Measurements from ENCODE around the gene NPC1L1. TPM values are rescaled to one million over a fixed set of nuclear protein-coding genes. Genes with fewer than 3 reads are reported as not detected.

The NPC1L1 gene
- total and polyA plus RNA-seq, 2 of the 13 experiments (the other 11 are each of a cell fraction or from before 2014, with no cell fraction given), result 4.8 to 14.5 TPM

- no peak for TF ChIP-seq ZFP36L2 (CRISPR knock-in tag; IDR thresholded peaks at IDR 0.05)
- TF ChIP-seq NFIB (CRISPR knock-in tag; IDR thresholded peaks at IDR 0.05; ENCODE audit: borderline replicate concordance), result no peak
- no peak for TF ChIP-seq ZBTB2 (CRISPR knock-in tag; IDR thresholded peaks at IDR 0.05; ENCODE audit: low read depth)
- TF ChIP-seq ZNF136 (CRISPR knock-in tag; IDR thresholded peaks at IDR 0.05; ENCODE audit: low read depth), result no peak
- TF ChIP-seq SATB2 (CRISPR knock-in tag; IDR thresholded peaks at IDR 0.05), result no peak
- peak; percentile 34; the same call in 1 of the 2 replicates for TF ChIP-seq ZNF788 (CRISPR knock-in tag; IDR thresholded peaks at IDR 0.05; ENCODE audit: borderline replicate concordance)
- no peak for TF ChIP-seq ZNF3 (CRISPR knock-in tag; IDR thresholded peaks at IDR 0.05)
- TF ChIP-seq, protein P1, sequence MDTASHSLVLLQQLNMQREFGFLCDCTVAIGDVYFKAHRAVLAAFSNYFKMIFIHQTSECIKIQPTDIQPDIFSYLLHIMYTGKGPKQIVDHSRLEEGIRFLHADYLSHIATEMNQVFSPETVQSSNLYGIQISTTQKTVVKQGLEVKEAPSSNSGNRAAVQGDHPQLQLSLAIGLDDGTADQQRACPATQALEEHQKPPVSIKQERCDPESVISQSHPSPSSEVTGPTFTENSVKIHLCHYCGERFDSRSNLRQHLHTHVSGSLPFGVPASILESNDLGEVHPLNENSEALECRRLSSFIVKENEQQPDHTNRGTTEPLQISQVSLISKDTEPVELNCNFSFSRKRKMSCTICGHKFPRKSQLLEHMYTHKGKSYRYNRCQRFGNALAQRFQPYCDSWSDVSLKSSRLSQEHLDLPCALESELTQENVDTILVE (CRISPR knock-in tag; IDR thresholded peaks at IDR 0.05), result no peak
- no peak for TF ChIP-seq ZNF207 (IDR thresholded peaks at IDR 0.05; ENCODE audit: borderline replicate concordance)
- TF ChIP-seq ZNF558 (CRISPR knock-in tag; IDR thresholded peaks at IDR 0.05; ENCODE audit: borderline replicate concordance), result no peak
- TF ChIP-seq ZNF260 (CRISPR knock-in tag; IDR thresholded peaks at IDR 0.05; ENCODE audit: borderline replicate concordance, low read depth), result no peak
- no peak for TF ChIP-seq BCLAF1 (IDR thresholded peaks at IDR 0.05)
- peak; percentile 78 for TF ChIP-seq KDM2A (CRISPR knock-in tag; IDR thresholded peaks at IDR 0.05; ENCODE audit: borderline replicate concordance, low read depth)
- peak; percentile 76 for TF ChIP-seq RXRB (CRISPR knock-in tag; IDR thresholded peaks at IDR 0.05; ENCODE audit: borderline replicate concordance)
- TF ChIP-seq SRF (IDR thresholded peaks at IDR 0.05; ENCODE audit: low read depth, low read length), result no peak
- no peak for TF ChIP-seq ZNF335 (CRISPR knock-in tag; IDR thresholded peaks at IDR 0.05)
- TF ChIP-seq POGK (CRISPR knock-in tag; conservative IDR thresholded peaks at IDR 0.05), result no peak; the same call in 1 of the 2 replicates
- TF ChIP-seq ZNF446 (CRISPR knock-in tag; IDR thresholded peaks at IDR 0.05), result no peak
- TF ChIP-seq ZNF30 (CRISPR knock-in tag; IDR thresholded peaks at IDR 0.05), result no peak
- TF ChIP-seq GZF1 (CRISPR knock-in tag; IDR thresholded peaks at IDR 0.05), result no peak
- peak; percentile 58; the same call in 1 of the 2 replicates for TF ChIP-seq ZNF644 (CRISPR knock-in tag; IDR thresholded peaks at IDR 0.05; ENCODE audit: low read depth)
- no peak for TF ChIP-seq MNT (IDR thresholded peaks at IDR 0.05)
Measured at GRCh38 chr7:44561962-44562621, 21.0 kb upstream of the NPC1L1 start (continued).

All from HepG2 (cell line).